NB4 (cell line): Measurements from ENCODE around the gene MTHFD1L.

Experiments used
- MYC ChIP-seq: IDR thresholded peaks from 2 replicates; pipeline ENCODE4 v1.6.1; 2011; ENCODE audit warnings: low read depth, low read length
- POLR2A ChIP-seq: IDR thresholded peaks from 2 replicates; pipeline ENCODE4 v1.6.1; 2011; ENCODE audit warnings: mild to moderate bottlenecking; ENCODE audit not compliant: insufficient read length; ENCODE audit errors: extremely low read depth
- TF ChIP-seq, protein P1 (sequence below): IDR thresholded peaks from one replicate; pipeline ENCODE4 v1.5.1; 2012; ENCODE audit warnings: low read depth, low read length

DNA sequence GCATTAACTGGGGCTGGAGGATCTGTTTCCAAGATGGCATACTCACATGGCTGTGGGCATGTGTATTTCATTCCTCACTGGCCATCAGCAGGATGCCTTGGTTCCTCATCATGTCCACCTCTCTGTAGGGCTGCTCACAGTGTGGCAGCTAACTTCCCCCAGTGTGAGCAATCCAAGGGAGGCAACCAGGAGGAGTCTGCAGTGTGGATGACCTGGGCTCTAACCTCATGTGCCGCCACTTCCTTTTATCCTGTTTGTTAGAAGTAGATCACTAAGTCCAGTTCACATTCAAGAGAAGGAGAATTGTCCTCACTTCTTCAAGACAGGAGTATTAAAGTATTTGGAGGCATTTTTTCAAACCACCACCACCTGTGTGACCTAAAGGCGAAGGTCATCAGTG, 54.4 kb downstream of the MTHFD1L start:
- TF ChIP-seq, protein P1, sequence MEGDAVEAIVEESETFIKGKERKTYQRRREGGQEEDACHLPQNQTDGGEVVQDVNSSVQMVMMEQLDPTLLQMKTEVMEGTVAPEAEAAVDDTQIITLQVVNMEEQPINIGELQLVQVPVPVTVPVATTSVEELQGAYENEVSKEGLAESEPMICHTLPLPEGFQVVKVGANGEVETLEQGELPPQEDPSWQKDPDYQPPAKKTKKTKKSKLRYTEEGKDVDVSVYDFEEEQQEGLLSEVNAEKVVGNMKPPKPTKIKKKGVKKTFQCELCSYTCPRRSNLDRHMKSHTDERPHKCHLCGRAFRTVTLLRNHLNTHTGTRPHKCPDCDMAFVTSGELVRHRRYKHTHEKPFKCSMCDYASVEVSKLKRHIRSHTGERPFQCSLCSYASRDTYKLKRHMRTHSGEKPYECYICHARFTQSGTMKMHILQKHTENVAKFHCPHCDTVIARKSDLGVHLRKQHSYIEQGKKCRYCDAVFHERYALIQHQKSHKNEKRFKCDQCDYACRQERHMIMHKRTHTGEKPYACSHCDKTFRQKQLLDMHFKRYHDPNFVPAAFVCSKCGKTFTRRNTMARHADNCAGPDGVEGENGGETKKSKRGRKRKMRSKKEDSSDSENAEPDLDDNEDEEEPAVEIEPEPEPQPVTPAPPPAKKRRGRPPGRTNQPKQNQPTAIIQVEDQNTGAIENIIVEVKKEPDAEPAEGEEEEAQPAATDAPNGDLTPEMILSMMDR: no peak
- no peak for TF ChIP-seq POLR2A
- TF ChIP-seq MYC: no peak
